ENCODE measurements around the gene DCP1A.

DCP1A gene

DNA sequence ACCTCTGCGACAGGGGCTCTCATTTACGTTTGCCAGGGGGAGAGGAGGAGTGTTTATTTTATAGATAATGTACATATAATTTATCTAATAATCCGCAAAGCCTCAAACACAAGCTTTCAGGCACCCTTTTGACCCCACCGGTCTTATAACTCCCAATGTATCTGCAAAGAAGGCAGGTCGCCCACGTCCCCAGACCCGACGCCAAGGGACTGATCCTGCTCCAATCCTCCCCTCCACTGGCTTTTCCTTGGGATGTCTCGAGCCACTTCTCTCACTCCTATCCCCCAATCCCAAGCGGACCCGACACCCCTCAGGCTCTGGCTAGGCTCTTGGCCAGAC, 452 bp downstream of the DCP1A start:
- DNase-seq (ENCODE audit: low read depth in 1 of 2, low spot score in 1 of 2), result no peak
- Histone ChIP-seq H3K27me3 (ENCODE audit: insufficient read depth, poor library complexity, severe bottlenecking) (no peaks in the 10 kb centered on the region), H3K27ac (replicated peaks) (peak overlapping the region; percentile 90), H3K4me3 (replicated peaks; ENCODE audit: insufficient read depth, low read length) (peak overlapping the region; percentile 96)
- TF ChIP-seq, protein P1, sequence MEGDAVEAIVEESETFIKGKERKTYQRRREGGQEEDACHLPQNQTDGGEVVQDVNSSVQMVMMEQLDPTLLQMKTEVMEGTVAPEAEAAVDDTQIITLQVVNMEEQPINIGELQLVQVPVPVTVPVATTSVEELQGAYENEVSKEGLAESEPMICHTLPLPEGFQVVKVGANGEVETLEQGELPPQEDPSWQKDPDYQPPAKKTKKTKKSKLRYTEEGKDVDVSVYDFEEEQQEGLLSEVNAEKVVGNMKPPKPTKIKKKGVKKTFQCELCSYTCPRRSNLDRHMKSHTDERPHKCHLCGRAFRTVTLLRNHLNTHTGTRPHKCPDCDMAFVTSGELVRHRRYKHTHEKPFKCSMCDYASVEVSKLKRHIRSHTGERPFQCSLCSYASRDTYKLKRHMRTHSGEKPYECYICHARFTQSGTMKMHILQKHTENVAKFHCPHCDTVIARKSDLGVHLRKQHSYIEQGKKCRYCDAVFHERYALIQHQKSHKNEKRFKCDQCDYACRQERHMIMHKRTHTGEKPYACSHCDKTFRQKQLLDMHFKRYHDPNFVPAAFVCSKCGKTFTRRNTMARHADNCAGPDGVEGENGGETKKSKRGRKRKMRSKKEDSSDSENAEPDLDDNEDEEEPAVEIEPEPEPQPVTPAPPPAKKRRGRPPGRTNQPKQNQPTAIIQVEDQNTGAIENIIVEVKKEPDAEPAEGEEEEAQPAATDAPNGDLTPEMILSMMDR (IDR thresholded peaks at IDR 0.05; ENCODE audit: insufficient read depth, low read length), result no peak
- TF ChIP-seq SPI1 (IDR thresholded peaks at IDR 0.05; ENCODE audit: borderline replicate concordance, low read depth) (no peak), GABPA (IDR thresholded peaks at IDR 0.05; ENCODE audit: low read depth) (no peak), POLR2AphosphoS5 (IDR thresholded peaks at IDR 0.05; ENCODE audit: low read depth) (no peak)
- TF ChIP-seq, protein P2, sequence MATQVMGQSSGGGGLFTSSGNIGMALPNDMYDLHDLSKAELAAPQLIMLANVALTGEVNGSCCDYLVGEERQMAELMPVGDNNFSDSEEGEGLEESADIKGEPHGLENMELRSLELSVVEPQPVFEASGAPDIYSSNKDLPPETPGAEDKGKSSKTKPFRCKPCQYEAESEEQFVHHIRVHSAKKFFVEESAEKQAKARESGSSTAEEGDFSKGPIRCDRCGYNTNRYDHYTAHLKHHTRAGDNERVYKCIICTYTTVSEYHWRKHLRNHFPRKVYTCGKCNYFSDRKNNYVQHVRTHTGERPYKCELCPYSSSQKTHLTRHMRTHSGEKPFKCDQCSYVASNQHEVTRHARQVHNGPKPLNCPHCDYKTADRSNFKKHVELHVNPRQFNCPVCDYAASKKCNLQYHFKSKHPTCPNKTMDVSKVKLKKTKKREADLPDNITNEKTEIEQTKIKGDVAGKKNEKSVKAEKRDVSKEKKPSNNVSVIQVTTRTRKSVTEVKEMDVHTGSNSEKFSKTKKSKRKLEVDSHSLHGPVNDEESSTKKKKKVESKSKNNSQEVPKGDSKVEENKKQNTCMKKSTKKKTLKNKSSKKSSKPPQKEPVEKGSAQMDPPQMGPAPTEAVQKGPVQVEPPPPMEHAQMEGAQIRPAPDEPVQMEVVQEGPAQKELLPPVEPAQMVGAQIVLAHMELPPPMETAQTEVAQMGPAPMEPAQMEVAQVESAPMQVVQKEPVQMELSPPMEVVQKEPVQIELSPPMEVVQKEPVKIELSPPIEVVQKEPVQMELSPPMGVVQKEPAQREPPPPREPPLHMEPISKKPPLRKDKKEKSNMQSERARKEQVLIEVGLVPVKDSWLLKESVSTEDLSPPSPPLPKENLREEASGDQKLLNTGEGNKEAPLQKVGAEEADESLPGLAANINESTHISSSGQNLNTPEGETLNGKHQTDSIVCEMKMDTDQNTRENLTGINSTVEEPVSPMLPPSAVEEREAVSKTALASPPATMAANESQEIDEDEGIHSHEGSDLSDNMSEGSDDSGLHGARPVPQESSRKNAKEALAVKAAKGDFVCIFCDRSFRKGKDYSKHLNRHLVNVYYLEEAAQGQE (IDR thresholded peaks at IDR 0.05; ENCODE audit: insufficient replicate concordance, low read depth), result no peak

DNA sequence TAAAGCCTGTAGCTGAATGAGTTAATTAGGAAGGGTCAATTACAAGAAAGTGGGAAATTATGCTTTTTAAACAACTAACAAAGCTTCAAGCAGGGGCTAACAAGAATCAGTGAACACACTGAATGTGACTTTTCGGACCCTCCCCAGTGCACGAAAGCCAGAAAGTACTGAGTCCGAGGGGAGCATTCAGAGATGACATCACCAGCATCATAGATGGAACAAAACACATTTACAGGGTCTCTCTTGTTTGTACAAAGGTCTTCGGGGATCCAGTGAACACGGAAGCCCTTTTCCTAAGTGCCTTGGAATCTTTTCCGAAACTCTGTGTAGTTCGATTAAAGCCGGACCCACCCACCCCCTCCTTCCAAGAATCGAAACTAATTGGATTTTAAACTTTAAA, 829 bp downstream of the DCP1A start:
- no peak for DNase-seq (ENCODE audit: low read depth in 1 of 2, low spot score in 1 of 2)

DNA sequence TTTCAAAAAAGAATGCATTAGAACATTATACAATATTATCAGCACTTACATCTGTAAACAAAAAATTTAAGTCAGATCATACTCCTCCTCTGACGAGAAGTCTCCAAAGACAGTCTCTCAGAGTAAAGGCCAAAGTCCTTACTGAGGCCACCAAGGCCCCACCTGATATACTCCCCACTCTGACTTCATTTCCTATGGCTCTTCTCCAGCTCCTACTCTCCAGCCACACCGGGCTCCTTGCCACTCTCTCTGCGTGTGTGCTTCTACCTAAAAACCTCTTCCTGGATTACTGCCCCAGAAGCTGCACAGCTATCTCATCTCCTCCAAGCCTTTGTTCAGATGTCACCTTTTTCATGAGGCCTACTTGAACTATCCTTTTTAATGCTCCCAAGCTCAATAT, 5.0 kb downstream of the DCP1A start:
- no peak overlapping the region for H3K4me3 ChIP-seq (replicated peaks; ENCODE audit: insufficient read depth, low read length)
- TF ChIP-seq, protein P1 (IDR thresholded peaks at IDR 0.05; ENCODE audit: insufficient read depth, low read length), result no peak
- no peak for TF ChIP-seq SPI1 (IDR thresholded peaks at IDR 0.05; ENCODE audit: borderline replicate concordance, low read depth)
- TF ChIP-seq GABPA (IDR thresholded peaks at IDR 0.05; ENCODE audit: low read depth), result no peak
- TF ChIP-seq POLR2AphosphoS5 (IDR thresholded peaks at IDR 0.05; ENCODE audit: low read depth), result no peak
- TF ChIP-seq, protein P2 (IDR thresholded peaks at IDR 0.05; ENCODE audit: insufficient replicate concordance, low read depth), result no peak
- H3K27ac ChIP-seq (replicated peaks), result no peak overlapping the region
- DNase-seq (ENCODE audit: low read depth in 1 of 2, low spot score in 1 of 2), result no peak
- no peaks in the 10 kb centered on the region for H3K27me3 ChIP-seq (ENCODE audit: insufficient read depth, poor library complexity, severe bottlenecking)

More for the DNA sequence above, 829 bp downstream of the DCP1A start:
- TF ChIP-seq, protein P2 (IDR thresholded peaks at IDR 0.05; ENCODE audit: insufficient replicate concordance, low read depth), result no peak
- TF ChIP-seq, protein P1 (IDR thresholded peaks at IDR 0.05; ENCODE audit: insufficient read depth, low read length), result no peak
- TF ChIP-seq SPI1 (IDR thresholded peaks at IDR 0.05; ENCODE audit: borderline replicate concordance, low read depth) (no peak), GABPA (IDR thresholded peaks at IDR 0.05; ENCODE audit: low read depth) (no peak), POLR2AphosphoS5 (IDR thresholded peaks at IDR 0.05; ENCODE audit: low read depth) (no peak)
- peak overlapping the region; percentile 96 for H3K4me3 ChIP-seq (replicated peaks; ENCODE audit: insufficient read depth, low read length)
- peak overlapping the region; percentile 90 for H3K27ac ChIP-seq (replicated peaks)
- no peaks in the 10 kb centered on the region for H3K27me3 ChIP-seq (ENCODE audit: insufficient read depth, poor library complexity, severe bottlenecking)
